HepG2 (cell line): ENCODE measurements around the gene MISFA. TPM values are rescaled to one million over a fixed set of nuclear protein-coding genes. Genes with fewer than 3 reads are reported as not detected.

Experiments
- AKAP8 ChIP-seq: sonication (generic); formaldehyde crosslinking; IDR thresholded peaks from 2 replicates; pipeline ENCODE4 v1.5.1; 2020; ENCODE audit warnings: mild to moderate bottlenecking, missing genetic modification reagents
- ARNT ChIP-seq: fragments of 450-650 bp; IDR thresholded peaks from 2 replicates; pipeline ENCODE4 v1.6.1; 2017
- BRD4 ChIP-seq: sonication (generic); formaldehyde crosslinking; IDR thresholded peaks from 2 replicates; pipeline ENCODE4 v1.4.0; 2020; ENCODE audit warnings: missing genetic modification reagents
- CBX2 ChIP-seq, 2 experiments: fragments of 200-600 bp in 1 of 2; sonication (generic); formaldehyde crosslinking in 1 of 2; IDR thresholded peaks; 2 replicates each; pipeline versions ENCODE4 v1.7.0 to v1.8.1; 2018 to 2022; ENCODE audit warnings: low read depth in 2 of 2, low read length in 1 of 2, mild to moderate bottlenecking in 1 of 2, missing genetic modification reagents in 1 of 2
- ETV5 ChIP-seq: IDR thresholded peaks from 2 replicates; pipeline ENCODE4 v1.6.1; 2018; ENCODE audit warnings: missing biosample characterization, missing genetic modification reagents, inconsistent platforms, borderline replicate concordance
- GLI4 ChIP-seq: sonication (generic); formaldehyde crosslinking; IDR thresholded peaks from 2 replicates; pipeline ENCODE4 v1.5.1; 2020; ENCODE audit warnings: missing genetic modification reagents, mild to moderate bottlenecking, moderate library complexity, borderline replicate concordance
- GZF1 ChIP-seq: sonication (generic); formaldehyde crosslinking; IDR thresholded peaks from 2 replicates; pipeline ENCODE4 v1.5.1; 2020; ENCODE audit warnings: mild to moderate bottlenecking, missing genetic modification reagents
- HBP1 ChIP-seq: IDR thresholded peaks from 2 replicates; pipeline ENCODE4 v1.6.1; 2016; ENCODE audit warnings: low read depth, control low read depth
- MEF2D ChIP-seq: sonication (generic); formaldehyde crosslinking; IDR thresholded peaks from 2 replicates; pipeline ENCODE4 v1.5.1; 2020; ENCODE audit warnings: mild to moderate bottlenecking, missing genetic modification reagents
- PRDM15 ChIP-seq: sonication (generic); formaldehyde crosslinking; IDR thresholded peaks from 2 replicates; pipeline ENCODE4 v1.4.0; 2020; ENCODE audit warnings: missing genetic modification reagents
- PRDM4 ChIP-seq: sonication (generic); formaldehyde crosslinking; IDR thresholded peaks from 2 replicates; pipeline ENCODE4 v1.9.0; 2021; ENCODE audit warnings: missing genetic modification reagents, borderline replicate concordance
- REL ChIP-seq: sonication (generic); formaldehyde crosslinking; conservative IDR thresholded peaks from 2 replicates; pipeline ENCODE4 v1.8.0; 2022; ENCODE audit warnings: mild to moderate bottlenecking, missing genetic modification reagents, moderate library complexity
- SCMH1 ChIP-seq: sonication (generic); formaldehyde crosslinking; IDR thresholded peaks from 2 replicates; pipeline ENCODE4 v1.9.0; 2021; ENCODE audit warnings: missing genetic modification reagents, mild to moderate bottlenecking, borderline replicate concordance
- SIN3B ChIP-seq: fragments of 150-350 bp; IDR thresholded peaks from 2 replicates; pipeline ENCODE4 v1.6.1; 2014; ENCODE audit warnings: low read length
- SMAD3 ChIP-seq: sonication (generic); formaldehyde crosslinking; IDR thresholded peaks from 2 replicates; pipeline ENCODE4 v1.4.0; 2020; ENCODE audit warnings: missing genetic modification reagents
- TEAD3 ChIP-seq: optimal IDR thresholded peaks from 2 replicates; pipeline ENCODE3; 2016; ENCODE audit warnings: borderline replicate concordance
- THAP11 ChIP-seq: IDR thresholded peaks from 2 replicates; pipeline ENCODE4 v1.6.1; 2016; ENCODE audit warnings: missing biosample characterization, missing genetic modification reagents
- ZNF274 ChIP-seq: sonication (generic); formaldehyde crosslinking; IDR thresholded peaks from 2 replicates; pipeline ENCODE4 v1.5.1; 2020; ENCODE audit warnings: mild to moderate bottlenecking, missing genetic modification reagents
- ZNF414 ChIP-seq: sonication (generic); formaldehyde crosslinking; IDR thresholded peaks from 2 replicates; pipeline ENCODE4 v1.5.0; 2020; ENCODE audit warnings: missing genetic modification reagents
- ZNF557 ChIP-seq: sonication (generic); formaldehyde crosslinking; IDR thresholded peaks from 2 replicates; pipeline ENCODE4 v1.4.0; 2020; ENCODE audit warnings: missing genetic modification reagents
- ZNF709 ChIP-seq: sonication (generic); formaldehyde crosslinking; IDR thresholded peaks from 2 replicates; pipeline ENCODE4 v1.5.0; 2020; ENCODE audit warnings: mild to moderate bottlenecking, missing genetic modification reagents
- ZNF75D ChIP-seq: sonication (generic); formaldehyde crosslinking; IDR thresholded peaks from 2 replicates; pipeline ENCODE4 v1.8.1; 2023; ENCODE audit warnings: missing genetic modification reagents, mild to moderate bottlenecking, borderline replicate concordance
- polyA plus RNA-seq, 8 experiments: library from polyadenylated mRNA; depleted of rRNA in 3 of 8; stranded (reverse) in 7 of 8; unstranded in 1 of 8; fragments of >200 nt; fragmentation: Illumina TruSeq in 4 of 8; extraction: Trizol in 4 of 8; gene quantifications; 2 replicates each; pipeline versions ENCODE4 v1.2.1 to v1.2.3, GENCODE V29; 2011 to 2016; ENCODE audit warnings: low read depth in 4 of 8, missing spikeins in 1 of 8, mixed read lengths in 1 of 8; ENCODE audit not compliant: insufficient read depth in 1 of 8
- total RNA-seq, 5 experiments: library from RNA; depleted of rRNA; stranded (reverse); fragments of >200 nt; fragmentation: Illumina TruSeq; extraction: Trizol; gene quantifications; 2 replicates each; pipeline ENCODE4 v1.2.3, GENCODE V29; 2016; ENCODE audit warnings: low read depth in 1 of 5

MISFA gene
- total and polyA plus RNA-seq, 2 of the 13 experiments (the other 11 are each of a cell fraction or from before 2014, with no cell fraction given) = 1.4 to 5.4 TPM

- TF ChIP-seq PRDM4 (CRISPR knock-in tag) = no peak
- no peak for TF ChIP-seq GZF1 (CRISPR knock-in tag)
- TF ChIP-seq ZNF274 (CRISPR knock-in tag) = no peak
- TF ChIP-seq AKAP8 = no peak
- TF ChIP-seq TEAD3 (CRISPR knock-in tag) = no peak
- no peak for TF ChIP-seq REL (CRISPR knock-in tag)
- TF ChIP-seq HBP1 (CRISPR knock-in tag) = peak; percentile 86
- TF ChIP-seq ZNF414 (CRISPR knock-in tag) = peak; percentile 90; the same call in 1 of the 2 replicates
- peak; percentile 80 for TF ChIP-seq SMAD3 (CRISPR knock-in tag)
- peak; percentile 84 for TF ChIP-seq ZNF709 (CRISPR knock-in tag)
- no peak for TF ChIP-seq GLI4
- TF ChIP-seq CBX2 (IDR thresholded peaks at IDR 0.05; ENCODE audit: low read depth, low read length) = no peak
- TF ChIP-seq CBX2 (CRISPR knock-in tag; IDR thresholded peaks at IDR 0.05; ENCODE audit: low read depth) = no peak
- no peak for TF ChIP-seq MEF2D (CRISPR knock-in tag)
- no peak for TF ChIP-seq SCMH1 (CRISPR knock-in tag)
- TF ChIP-seq ZNF557 (CRISPR knock-in tag) = no peak
- TF ChIP-seq ARNT = no peak
- TF ChIP-seq ZNF75D (CRISPR knock-in tag) = no peak
- peak; percentile 78 for TF ChIP-seq SIN3B
- TF ChIP-seq PRDM15 = no peak
- peak; percentile 62 for TF ChIP-seq ETV5 (CRISPR knock-in tag)
- peak; percentile 95 for TF ChIP-seq THAP11 (CRISPR knock-in tag)
- TF ChIP-seq BRD4 (CRISPR knock-in tag) = no peak
Measured at GRCh38 chr11:18634140-18635032, 34.8 kb downstream of the MISFA start, which contains the start of gene SPTY2D1 (continued).
